Thyroid gland (tissue), 4 donors: ENCODE results near the gene TXN2.

Experiments
- POLR2A ChIP-seq, 2 donors: fragments of 450-650 bp; IDR thresholded peaks; one replicate each; pipeline ENCODE4 v1.6.1; 2017; ENCODE audit warnings: antibody characterized with exemption in 2 of 2, mild to moderate bottlenecking in 2 of 2, moderate library complexity in 1 of 2
- TF ChIP-seq, protein P1 (sequence below), 6 experiments: fragments of 200-600 bp in 3 of 6; fragments of 450-650 bp in 3 of 6; sonication (generic) in 3 of 6; IDR thresholded peaks; one replicate each; pipeline ENCODE4 v1.5.1; 2016 to 2019; ENCODE audit warnings: antibody characterized with exemption in 6 of 6, mild to moderate bottlenecking in 2 of 6, inconsistent platforms in 1 of 6, moderate library complexity in 1 of 6

DNA sequence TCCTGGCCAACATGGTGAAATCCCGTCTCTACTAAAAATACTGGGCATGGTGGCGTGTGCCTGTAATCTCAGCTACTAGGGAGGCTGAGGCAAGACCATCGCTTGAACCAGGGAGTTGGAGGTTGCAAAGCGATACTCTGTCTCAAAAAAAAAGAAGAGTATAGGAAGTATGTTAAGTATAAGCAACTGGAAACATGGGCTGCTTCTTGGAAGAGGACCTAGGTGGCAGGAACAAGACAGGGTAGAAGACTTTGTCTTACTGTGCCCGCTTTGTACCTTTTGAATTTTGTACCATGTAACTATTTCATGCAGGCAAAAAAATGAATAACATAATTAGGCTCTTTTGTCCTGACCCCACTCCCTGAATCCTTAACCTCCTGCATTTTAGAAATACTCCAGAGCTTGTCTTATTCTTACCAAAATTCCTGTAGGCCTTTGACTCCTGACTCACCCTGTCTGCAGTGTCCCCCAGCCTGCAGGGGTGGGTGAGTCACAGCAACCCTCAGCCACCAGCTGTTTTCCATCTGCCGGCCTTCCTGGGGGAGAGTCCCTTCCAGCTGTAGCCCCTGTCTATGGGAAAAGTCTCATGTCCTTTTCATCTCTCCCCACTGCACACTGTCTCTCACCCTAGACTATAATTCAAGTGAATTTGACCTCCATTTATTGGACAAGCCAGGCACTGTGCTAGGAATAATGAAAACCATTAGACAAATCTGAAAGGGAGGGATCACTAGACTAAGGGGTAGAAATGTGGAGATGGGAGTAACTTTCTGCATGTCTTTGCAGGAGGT lies 41.8 kb downstream of the TXN2 start:
- TF ChIP-seq, protein P1, sequence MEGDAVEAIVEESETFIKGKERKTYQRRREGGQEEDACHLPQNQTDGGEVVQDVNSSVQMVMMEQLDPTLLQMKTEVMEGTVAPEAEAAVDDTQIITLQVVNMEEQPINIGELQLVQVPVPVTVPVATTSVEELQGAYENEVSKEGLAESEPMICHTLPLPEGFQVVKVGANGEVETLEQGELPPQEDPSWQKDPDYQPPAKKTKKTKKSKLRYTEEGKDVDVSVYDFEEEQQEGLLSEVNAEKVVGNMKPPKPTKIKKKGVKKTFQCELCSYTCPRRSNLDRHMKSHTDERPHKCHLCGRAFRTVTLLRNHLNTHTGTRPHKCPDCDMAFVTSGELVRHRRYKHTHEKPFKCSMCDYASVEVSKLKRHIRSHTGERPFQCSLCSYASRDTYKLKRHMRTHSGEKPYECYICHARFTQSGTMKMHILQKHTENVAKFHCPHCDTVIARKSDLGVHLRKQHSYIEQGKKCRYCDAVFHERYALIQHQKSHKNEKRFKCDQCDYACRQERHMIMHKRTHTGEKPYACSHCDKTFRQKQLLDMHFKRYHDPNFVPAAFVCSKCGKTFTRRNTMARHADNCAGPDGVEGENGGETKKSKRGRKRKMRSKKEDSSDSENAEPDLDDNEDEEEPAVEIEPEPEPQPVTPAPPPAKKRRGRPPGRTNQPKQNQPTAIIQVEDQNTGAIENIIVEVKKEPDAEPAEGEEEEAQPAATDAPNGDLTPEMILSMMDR (IDR thresholded peaks at IDR 0.05), result no peak
- TF ChIP-seq POLR2A (IDR thresholded peaks at IDR 0.05), result no peak
